WTC11 (cell line): ENCODE measurements around the gene NDUFA11. TPM values are rescaled to one million over a fixed set of nuclear protein-coding genes. Genes with fewer than 3 reads are reported as not detected.

Experiments
- ATAC-seq: fragments of 200-7000 bp; cut with Tn5 transposase; 2 replicates; pipeline ENCODE4 v1.10.0; 2021; ENCODE audit warnings: mild to moderate bottlenecking, moderate library complexity
- CTCF ChIA-PET: fragments of 300-600 bp; sonication (Branson Sonifier 250); formaldehyde crosslinking; loops from one replicate; lab custom pipeline; 2021; ENCODE audit warnings: antibody characterized with exemption; lab: Charles Lee
- POLR2A ChIA-PET: fragments of 350-600 bp; sonication (Branson Sonifier 250); formaldehyde crosslinking; loops from one replicate; lab custom pipeline; 2021; ENCODE audit warnings: antibody characterized with exemption; lab: Charles Lee
- DNase-seq: peaks from one replicate; pipeline ENCODE4 v3.0.0; 2021; ENCODE audit warnings: low spot score
- H3K27ac Mint-ChIP-seq: 2 replicates; pipeline ENCODE4 v1.8.0; 2021; ENCODE audit warnings: mixed read lengths
- H3K27me3 Mint-ChIP-seq: 2 replicates; pipeline ENCODE4 v1.8.0; 2021; ENCODE audit warnings: low read depth, mild to moderate bottlenecking, moderate library complexity, mixed read lengths
- H3K36me3 Mint-ChIP-seq: 2 replicates; pipeline ENCODE4 v1.8.0; 2021; ENCODE audit warnings: mixed read lengths
- H3K4me1 Mint-ChIP-seq: 2 replicates; pipeline ENCODE4 v1.8.0; 2022; ENCODE audit warnings: mixed read lengths
- H3K4me3 Mint-ChIP-seq: 2 replicates; pipeline ENCODE4 v1.8.0; 2021; ENCODE audit warnings: mild to moderate bottlenecking, moderate library complexity, mixed read lengths
- H3K9me3 Mint-ChIP-seq: 2 replicates; pipeline ENCODE4 v1.8.0; 2021; ENCODE audit warnings: mixed read lengths
- ARID4B ChIP-seq: sonication (generic); formaldehyde crosslinking; IDR thresholded peaks from 2 replicates; pipeline ENCODE4 v1.8.0; 2023; ENCODE audit warnings: missing genetic modification reagents, mild to moderate bottlenecking, borderline replicate concordance
- ATF6 ChIP-seq: sonication (generic); formaldehyde crosslinking; IDR thresholded peaks from 2 replicates; pipeline ENCODE4 v1.8.1; 2023; ENCODE audit warnings: mild to moderate bottlenecking, missing genetic modification reagents
- CREM ChIP-seq: sonication (generic); formaldehyde crosslinking; IDR thresholded peaks from 2 replicates; pipeline ENCODE4 v1.8.1; 2022; ENCODE audit warnings: mild to moderate bottlenecking, missing genetic modification reagents, moderate library complexity
- CTCF ChIP-seq: fragments of 200-600 bp; IDR thresholded peaks from 2 replicates; pipeline ENCODE4 v1.8.0; 2022; ENCODE audit warnings: antibody characterized with exemption
- GRHL2 ChIP-seq: fragments of 250-450 bp; sonication (Bioruptor Pico); IDR thresholded peaks from 2 replicates; pipeline ENCODE4 v1.8.0; 2022; ENCODE audit warnings: mild to moderate bottlenecking, moderate library complexity; ENCODE audit not compliant: insufficient replicate concordance, severe bottlenecking
- IRF2 ChIP-seq: sonication (generic); formaldehyde crosslinking; IDR thresholded peaks from 2 replicates; pipeline ENCODE4 v1.8.0; 2022; ENCODE audit warnings: low read depth, missing genetic modification reagents, borderline replicate concordance
- JAZF1 ChIP-seq: fragments of 250-450 bp; sonication (Bioruptor Pico); IDR thresholded peaks from 2 replicates; pipeline ENCODE4 v1.9.0; 2021; ENCODE audit warnings: moderate library complexity, mild to moderate bottlenecking, inconsistent platforms
- JUN ChIP-seq: sonication (generic); formaldehyde crosslinking; IDR thresholded peaks from 2 replicates; pipeline ENCODE4 v1.8.0; 2023; ENCODE audit warnings: mild to moderate bottlenecking, missing genetic modification reagents
- OVOL2 ChIP-seq: fragments of 250-450 bp; sonication (Bioruptor Pico); IDR thresholded peaks from 2 replicates; pipeline ENCODE4 v1.9.0; 2021; ENCODE audit warnings: mild to moderate bottlenecking, borderline replicate concordance
- TEAD4 ChIP-seq: sonication (generic); formaldehyde crosslinking; IDR thresholded peaks from 2 replicates; pipeline ENCODE4 v1.8.0; 2022; ENCODE audit warnings: mild to moderate bottlenecking, missing genetic modification reagents
- ZBTB21 ChIP-seq: sonication (generic); formaldehyde crosslinking; IDR thresholded peaks from 2 replicates; pipeline ENCODE4 v1.8.1; 2023; ENCODE audit warnings: mild to moderate bottlenecking, missing genetic modification reagents, borderline replicate concordance
- ZNF232 ChIP-seq: sonication (generic); formaldehyde crosslinking; IDR thresholded peaks from 2 replicates; pipeline ENCODE4 v1.8.0; 2022; ENCODE audit warnings: mild to moderate bottlenecking, missing genetic modification reagents
- total RNA-seq: library from RNA; stranded (reverse); gene quantifications from 3 replicates; pipeline ENCODE4 v1.2.3, GENCODE V29; 2021
- TF ChIP-seq, protein P1 (sequence below): sonication (generic); formaldehyde crosslinking; IDR thresholded peaks from 2 replicates; pipeline ENCODE4 v1.8.1; 2022; ENCODE audit warnings: missing genetic modification reagents, borderline replicate concordance
- TF ChIP-seq, protein P2 (sequence below): fragments of 250-450 bp; sonication (Bioruptor Pico); conservative IDR thresholded peaks from 2 replicates; pipeline ENCODE4 v1.9.0; 2021; ENCODE audit warnings: mild to moderate bottlenecking
- TF ChIP-seq, protein P3 (sequence below): sonication (generic); formaldehyde crosslinking; IDR thresholded peaks from 2 replicates; pipeline ENCODE4 v1.8.1; 2022; ENCODE audit warnings: mild to moderate bottlenecking, moderate library complexity, missing genetic modification reagents

Gene NDUFA11
- total RNA-seq, 1 experiment from 2014 or later = 261 TPM

GRCh38 chr19:5934774-5935472 is 31.3 kb upstream of the NDUFA11 start (continued):
- TF ChIP-seq, protein P1, sequence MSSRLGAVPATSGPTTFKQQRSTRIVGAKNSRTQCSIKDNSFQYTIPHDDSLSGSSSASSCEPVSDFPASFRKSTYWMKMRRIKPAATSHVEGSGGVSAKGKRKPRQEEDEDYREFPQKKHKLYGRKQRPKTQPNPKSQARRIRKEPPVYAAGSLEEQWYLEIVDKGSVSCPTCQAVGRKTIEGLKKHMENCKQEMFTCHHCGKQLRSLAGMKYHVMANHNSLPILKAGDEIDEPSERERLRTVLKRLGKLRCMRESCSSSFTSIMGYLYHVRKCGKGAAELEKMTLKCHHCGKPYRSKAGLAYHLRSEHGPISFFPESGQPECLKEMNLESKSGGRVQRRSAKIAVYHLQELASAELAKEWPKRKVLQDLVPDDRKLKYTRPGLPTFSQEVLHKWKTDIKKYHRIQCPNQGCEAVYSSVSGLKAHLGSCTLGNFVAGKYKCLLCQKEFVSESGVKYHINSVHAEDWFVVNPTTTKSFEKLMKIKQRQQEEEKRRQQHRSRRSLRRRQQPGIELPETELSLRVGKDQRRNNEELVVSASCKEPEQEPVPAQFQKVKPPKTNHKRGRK (CRISPR knock-in tag) = no peak
- TF ChIP-seq ZNF232 (CRISPR knock-in tag) (no peak), IRF2 (no peak), OVOL2 (CRISPR knock-in tag) (no peak)
- TF ChIP-seq, protein P2, sequence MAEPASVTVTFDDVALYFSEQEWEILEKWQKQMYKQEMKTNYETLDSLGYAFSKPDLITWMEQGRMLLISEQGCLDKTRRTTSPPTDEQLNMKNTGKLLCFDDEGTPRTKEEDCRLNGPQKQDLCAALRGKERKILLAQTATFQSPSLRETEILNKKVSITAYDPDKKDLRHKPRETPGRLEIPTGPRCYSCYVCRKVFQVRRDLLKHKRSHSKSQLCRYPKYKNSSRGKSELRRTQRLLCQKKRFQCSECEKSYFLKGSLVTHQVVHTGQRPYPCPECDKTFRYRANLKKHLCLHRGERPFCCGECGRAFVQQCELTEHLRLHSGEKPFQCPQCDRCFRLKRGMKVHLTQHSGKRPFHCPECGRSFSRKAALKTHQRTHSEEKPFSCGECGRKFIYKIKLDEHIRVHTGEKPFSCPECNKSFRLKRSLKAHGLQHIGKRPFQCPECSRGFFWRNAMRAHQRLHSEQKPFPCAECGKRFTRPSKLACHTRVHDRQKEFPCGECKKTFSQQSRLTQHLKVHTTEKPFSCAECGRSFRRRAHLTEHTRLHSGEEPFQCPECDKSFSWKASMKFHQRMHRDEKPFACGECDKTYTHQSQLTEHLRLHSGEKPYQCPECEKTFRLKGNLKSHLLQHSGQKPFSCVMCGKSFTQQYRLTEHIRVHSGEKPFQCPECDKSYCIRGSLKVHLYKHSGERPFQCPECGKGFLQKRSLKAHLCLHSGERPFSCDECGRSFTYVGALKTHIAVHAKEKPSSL (CRISPR knock-in tag) = no peak
- TF ChIP-seq, all 79 proteins: peak for 0

DNA sequence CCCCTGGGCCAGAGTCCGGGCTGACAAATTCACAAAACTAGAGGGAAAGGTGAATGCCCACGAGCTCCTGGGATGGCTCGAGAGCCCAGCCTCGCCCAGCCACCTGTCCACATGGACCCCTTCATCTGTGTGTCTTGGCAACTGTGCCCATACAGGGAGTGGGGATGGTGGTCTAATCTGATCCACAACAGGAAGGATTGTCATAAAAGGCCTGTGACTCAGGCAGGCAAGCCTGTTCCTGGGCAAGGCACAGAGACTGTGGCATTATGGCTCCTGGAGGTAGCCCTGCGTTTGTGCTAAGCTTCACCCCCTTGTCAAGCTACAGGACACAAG is 30.4 kb upstream of the NDUFA11 start:
- Mint-ChIP-seq H3K4me1 (peaks cover 4% of the 10 kb centered on the region; the same call in 1 of the 2 replicates), H3K4me3 (no peak overlapping the region), H3K36me3 (peaks cover 19% of the 10 kb centered on the region), H3K9me3 (no peaks in the 10 kb centered on the region), H3K27ac (no peak overlapping the region; the same call in 1 of the 2 replicates), H3K27me3 (no peaks in the 10 kb centered on the region)
- no peak for DNase-seq
- POLR2A ChIA-PET = interaction anchor here (0.6 kb wide), 1 partner anchor 1062 kb away, joined by 3 read pairs; no protein-coding TSS in a partner anchor
- CTCF ChIA-PET = interaction anchor here (1.0 to 2.6 kb wide), 3 partner anchors 34 to 130 kb away, joined by 3 to 12 read pairs (median 4); partner anchors contain the start of gene NRTN
- TF ChIP-seq, protein P3, sequence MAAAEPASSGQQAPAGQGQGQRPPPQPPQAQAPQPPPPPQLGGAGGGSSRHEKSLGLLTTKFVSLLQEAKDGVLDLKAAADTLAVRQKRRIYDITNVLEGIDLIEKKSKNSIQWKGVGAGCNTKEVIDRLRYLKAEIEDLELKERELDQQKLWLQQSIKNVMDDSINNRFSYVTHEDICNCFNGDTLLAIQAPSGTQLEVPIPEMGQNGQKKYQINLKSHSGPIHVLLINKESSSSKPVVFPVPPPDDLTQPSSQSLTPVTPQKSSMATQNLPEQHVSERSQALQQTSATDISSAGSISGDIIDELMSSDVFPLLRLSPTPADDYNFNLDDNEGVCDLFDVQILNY = no peak
- no peak for TF ChIP-seq JUN (CRISPR knock-in tag)
- no peak for TF ChIP-seq ZBTB21 (CRISPR knock-in tag)
- no peak for TF ChIP-seq JAZF1 (CRISPR knock-in tag)
- no peak for TF ChIP-seq CREM (CRISPR knock-in tag)
- no peak for TF ChIP-seq CTCF
- no peak for TF ChIP-seq ATF6 (CRISPR knock-in tag)
- no peak for TF ChIP-seq ARID4B
- TF ChIP-seq GRHL2 (CRISPR knock-in tag) = no peak
- no peak for TF ChIP-seq TEAD4 (CRISPR knock-in tag)
- no peak for ATAC-seq
